Measurements from ENCODE around the gene SLFN11. TPM values are rescaled to one million over a fixed set of nuclear protein-coding genes. Genes with fewer than 3 reads are reported as not detected.

The SLFN11 gene
- total RNA-seq, 1 donor = 20.7 TPM

GRCh38 chr17:35374766-35375344 is 1.4 kb upstream of the SLFN11 start:
- peak overlapping the region; percentile 53 for H3K4me3 ChIP-seq (ENCODE audit: low read length)

GRCh38 chr17:35373984-35374765 is 754 bp upstream of the SLFN11 start:
- H3K4me3 ChIP-seq (ENCODE audit: low read length) = peak overlapping the region; percentile 53
- H3K4me1 ChIP-seq (ENCODE audit: insufficient read depth, low read length) = peaks cover 51% of the 10 kb centered on the region
- H3K27me3 ChIP-seq (ENCODE audit: insufficient read depth, low read length) = no peaks in the 10 kb centered on the region
- no peaks in the 10 kb centered on the region for H3K9me3 ChIP-seq (ENCODE audit: low read depth, low read length)

More at GRCh38 chr17:35374766-35375344, 1.4 kb upstream of the SLFN11 start:
- no peaks in the 10 kb centered on the region for H3K27me3 ChIP-seq (ENCODE audit: insufficient read depth, low read length)
- H3K9me3 ChIP-seq (ENCODE audit: low read depth, low read length) = no peaks in the 10 kb centered on the region
- peaks cover 48% of the 10 kb centered on the region for H3K4me1 ChIP-seq (ENCODE audit: insufficient read depth, low read length)

GRCh38 chr17:35372846-35373533 is 431 bp downstream of the SLFN11 start:
- H3K27me3 ChIP-seq (ENCODE audit: insufficient read depth, low read length) = no peaks in the 10 kb centered on the region
- H3K9me3 ChIP-seq (ENCODE audit: low read depth, low read length) = no peaks in the 10 kb centered on the region
- H3K4me3 ChIP-seq (ENCODE audit: low read length) = peak overlapping the region; percentile 53
- H3K4me1 ChIP-seq (ENCODE audit: insufficient read depth, low read length) = peaks cover 59% of the 10 kb centered on the region

- peaks cover 60% of the 10 kb centered on the region for H3K4me1 ChIP-seq (ENCODE audit: insufficient read depth, low read length)
- H3K27me3 ChIP-seq (ENCODE audit: insufficient read depth, low read length) = no peaks in the 10 kb centered on the region
- H3K9me3 ChIP-seq (ENCODE audit: low read depth, low read length) = no peaks in the 10 kb centered on the region
- no peak overlapping the region for H3K4me3 ChIP-seq (ENCODE audit: low read length)
These were observed 1.5 kb downstream of the SLFN11 start for GRCh38 chr17:35371934-35372333.

GRCh38 chr17:35368081-35368830 is 5.2 kb downstream of the SLFN11 start:
- Histone ChIP-seq H3K9me3 (ENCODE audit: low read depth, low read length) (no peaks in the 10 kb centered on the region), H3K4me1 (ENCODE audit: insufficient read depth, low read length) (peaks cover 55% of the 10 kb centered on the region), H3K4me3 (ENCODE audit: low read length) (no peak overlapping the region), H3K27me3 (ENCODE audit: insufficient read depth, low read length) (no peaks in the 10 kb centered on the region)

- Histone ChIP-seq H3K27me3 (ENCODE audit: insufficient read depth, low read length) (no peaks in the 10 kb centered on the region), H3K4me1 (ENCODE audit: insufficient read depth, low read length) (peaks cover 6% of the 10 kb centered on the region), H3K4me3 (ENCODE audit: low read length) (no peak overlapping the region), H3K9me3 (ENCODE audit: low read depth, low read length) (no peaks in the 10 kb centered on the region)
These were observed 12.4 kb downstream of the SLFN11 start for GRCh38 chr17:35361027-35361426.

GRCh38 chr17:35359398-35359797 is 14.0 kb downstream of the SLFN11 start:
- no peaks in the 10 kb centered on the region for H3K9me3 ChIP-seq (ENCODE audit: low read depth, low read length)
- no peaks in the 10 kb centered on the region for H3K27me3 ChIP-seq (ENCODE audit: insufficient read depth, low read length)
- no peaks in the 10 kb centered on the region for H3K4me1 ChIP-seq (ENCODE audit: insufficient read depth, low read length)
- no peak overlapping the region for H3K4me3 ChIP-seq (ENCODE audit: low read length)

- H3K4me3 ChIP-seq (ENCODE audit: low read length) = no peak overlapping the region
- H3K4me1 ChIP-seq (ENCODE audit: insufficient read depth, low read length) = peaks cover 15% of the 10 kb centered on the region
- H3K9me3 ChIP-seq (ENCODE audit: low read depth, low read length) = no peaks in the 10 kb centered on the region
- H3K27me3 ChIP-seq (ENCODE audit: insufficient read depth, low read length) = no peaks in the 10 kb centered on the region
These were observed 21.1 kb downstream of the SLFN11 start for GRCh38 chr17:35352284-35352683.

- H3K4me1 ChIP-seq (ENCODE audit: insufficient read depth, low read length) = peaks cover 31% of the 10 kb centered on the region
- no peaks in the 10 kb centered on the region for H3K9me3 ChIP-seq (ENCODE audit: low read depth, low read length)
- no peak overlapping the region for H3K4me3 ChIP-seq (ENCODE audit: low read length)
- H3K27me3 ChIP-seq (ENCODE audit: insufficient read depth, low read length) = no peaks in the 10 kb centered on the region
These were observed 22.9 kb downstream of the SLFN11 start for GRCh38 chr17:35350493-35350892.

GRCh38 chr17:35345926-35346771 is 27.3 kb downstream of the SLFN11 start:
- peak overlapping the region; percentile 46 for H3K4me3 ChIP-seq (ENCODE audit: low read length)
- H3K4me1 ChIP-seq (ENCODE audit: insufficient read depth, low read length) = peaks cover 73% of the 10 kb centered on the region

GRCh38 chr17:35345445-35345925 is 27.9 kb downstream of the SLFN11 start:
- H3K4me3 ChIP-seq (ENCODE audit: low read length) = peak overlapping the region; percentile 46

More at GRCh38 chr17:35345926-35346771, 27.3 kb downstream of the SLFN11 start:
- H3K27me3 ChIP-seq (ENCODE audit: insufficient read depth, low read length) = no peaks in the 10 kb centered on the region
- H3K9me3 ChIP-seq (ENCODE audit: low read depth, low read length) = no peaks in the 10 kb centered on the region

GRCh38 chr17:35344262-35344661 is 29.2 kb downstream of the SLFN11 start:
- no peaks in the 10 kb centered on the region for H3K27me3 ChIP-seq (ENCODE audit: insufficient read depth, low read length)
- H3K4me3 ChIP-seq (ENCODE audit: low read length) = no peak overlapping the region
- peaks cover 78% of the 10 kb centered on the region for H3K4me1 ChIP-seq (ENCODE audit: insufficient read depth, low read length)
- no peaks in the 10 kb centered on the region for H3K9me3 ChIP-seq (ENCODE audit: low read depth, low read length)

More at GRCh38 chr17:35345445-35345925, 27.9 kb downstream of the SLFN11 start:
- H3K27me3 ChIP-seq (ENCODE audit: insufficient read depth, low read length) = no peaks in the 10 kb centered on the region
- peaks cover 78% of the 10 kb centered on the region for H3K4me1 ChIP-seq (ENCODE audit: insufficient read depth, low read length)
- no peaks in the 10 kb centered on the region for H3K9me3 ChIP-seq (ENCODE audit: low read depth, low read length)

GRCh38 chr17:35342276-35342675 is 31.1 kb downstream of the SLFN11 start:
- Histone ChIP-seq H3K4me1 (ENCODE audit: insufficient read depth, low read length) (peaks cover 66% of the 10 kb centered on the region), H3K4me3 (ENCODE audit: low read length) (no peak overlapping the region), H3K27me3 (ENCODE audit: insufficient read depth, low read length) (no peaks in the 10 kb centered on the region), H3K9me3 (ENCODE audit: low read depth, low read length) (no peaks in the 10 kb centered on the region)

GRCh38 chr17:35341411-35341992 is 31.9 kb downstream of the SLFN11 start:
- Histone ChIP-seq H3K4me3 (ENCODE audit: low read length) (no peak overlapping the region), H3K4me1 (ENCODE audit: insufficient read depth, low read length) (peaks cover 59% of the 10 kb centered on the region)

More at GRCh38 chr17:35341411-35341992, 31.9 kb downstream of the SLFN11 start:
- H3K9me3 ChIP-seq (ENCODE audit: low read depth, low read length) = no peaks in the 10 kb centered on the region
- H3K27me3 ChIP-seq (ENCODE audit: insufficient read depth, low read length) = no peaks in the 10 kb centered on the region
